ENCODE measurements around the gene STK16.

DNA sequence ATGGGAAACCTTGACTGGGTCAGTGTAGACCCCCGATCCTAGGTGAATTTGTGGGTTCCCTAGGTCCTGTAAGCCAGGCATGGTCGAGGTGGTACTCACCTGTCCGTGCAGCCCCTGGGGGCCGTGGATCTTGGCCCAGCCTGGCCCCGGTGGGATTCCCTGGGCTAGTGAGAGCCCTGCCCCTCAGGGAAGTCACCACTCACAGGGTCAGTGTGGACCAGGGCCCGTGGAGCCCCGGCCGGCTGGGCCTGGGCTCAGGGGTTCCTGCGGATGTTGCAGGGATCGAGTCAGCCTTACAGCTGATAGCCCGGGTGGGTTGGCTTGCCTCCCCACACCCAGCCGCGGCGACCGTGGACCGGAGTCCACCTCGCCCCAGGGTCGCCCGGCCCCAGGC is 16.4 kb upstream of the STK16 start:
- no peak for TF ChIP-seq ZNF878 (CRISPR knock-in tag; IDR thresholded peaks at IDR 0.05)
- no peak for TF ChIP-seq HDAC2 (CRISPR knock-in tag; IDR thresholded peaks at IDR 0.05)
- no peak for TF ChIP-seq GABPA (IDR thresholded peaks at IDR 0.05; ENCODE audit: low read depth, low read length)
- TF ChIP-seq GABPA (CRISPR knock-in tag; IDR thresholded peaks at IDR 0.05; ENCODE audit: low read depth), result no peak
- no peak for TF ChIP-seq MYC (CRISPR knock-in tag; IDR thresholded peaks at IDR 0.05; ENCODE audit: borderline replicate concordance)
- no peak for TF ChIP-seq ESRRA (CRISPR knock-in tag; IDR thresholded peaks at IDR 0.05; ENCODE audit: low read depth)
